Heart right ventricle (tissue), 16 donors: Measurements from ENCODE around the gene NANOS1. TPM values are rescaled to one million over a fixed set of nuclear protein-coding genes. Genes with fewer than 3 reads are reported as not detected.

ENCODE experiments used
- ATAC-seq, 8 donors: fragments of 200-7000 bp; cut with Tn5 transposase; one replicate each; pipeline ENCODE4 v1.9.1; 2020; ENCODE audit warnings: mild to moderate bottlenecking in 8 of 8, moderate library complexity in 8 of 8, moderate number of reproducible peaks in 1 of 8
- DNase-seq, 2 donors: peaks; one replicate each; pipeline ENCODE4 v3.0.0-alpha.2; 2020
- H3K27ac ChIP-seq, 10 donors: fragments of 200-600 bp; sonication (generic) in 2 of 10; one replicate each; pipeline versions ENCODE4 v1.5.0 to v1.8.0; 2020 to 2022; ENCODE audit warnings: mild to moderate bottlenecking in 3 of 10
- H3K27me3 ChIP-seq, 7 donors: fragments of 200-600 bp; one replicate each; pipeline ENCODE4 v1.8.0; 2021 to 2022; ENCODE audit warnings: mild to moderate bottlenecking in 2 of 7
- H3K36me3 ChIP-seq, 9 donors: fragments of 200-600 bp; sonication (generic) in 1 of 9; one replicate each; pipeline versions ENCODE4 v1.5.0 to v1.8.0; 2020 to 2022; ENCODE audit warnings: mild to moderate bottlenecking in 2 of 9
- H3K4me1 ChIP-seq, 9 donors: fragments of 200-600 bp; sonication (generic) in 1 of 9; one replicate each; pipeline versions ENCODE4 v1.5.0 to v1.8.0; 2020 to 2022; ENCODE audit warnings: mild to moderate bottlenecking in 4 of 9
- H3K4me3 ChIP-seq, 10 donors: fragments of 200-600 bp; sonication (generic) in 2 of 10; one replicate each; pipeline versions ENCODE4 v1.5.0 to v1.8.0; 2020 to 2022; ENCODE audit warnings: mild to moderate bottlenecking in 7 of 10, moderate library complexity in 2 of 10
- H3K9me3 ChIP-seq, 11 donors: fragments of 200-600 bp in 10 of 11; sonication (generic) in 2 of 11; one replicate each; pipeline versions ENCODE4 v1.5.0 to v1.8.0; 2013 to 2022; ENCODE audit warnings: mild to moderate bottlenecking in 2 of 11, control low read depth in 1 of 11, moderate library complexity in 1 of 11
- CTCF ChIP-seq, 9 donors: fragments of 200-600 bp; sonication (generic) in 2 of 9; IDR thresholded peaks; one replicate each; pipeline versions ENCODE4 v1.5.0 to v1.8.0; 2021 to 2022; ENCODE audit warnings: antibody characterized with exemption in 9 of 9, mild to moderate bottlenecking in 5 of 9, moderate library complexity in 1 of 9
- WGBS, 2 donors: extraction: QIAGEN DNeasy Blood & Tissue Kit; methylation state at CpG; one replicate each; pipeline ENCODE4 v1.1.7; 2013; ENCODE audit warnings: inconsistent platforms in 1 of 2; 5-methylcytosine and 5-hydroxymethylcytosine counted together
- intact Hi-C, 10 donors: fragments of 100-400 bp; cut with DNase I; formaldehyde crosslinking; loops; one replicate each; pipeline versions ENCODE4 v1.11.1 to v1.14.2; 2022
- polyA plus RNA-seq, 2 donors: library from polyadenylated mRNA; stranded (reverse); fragments of 200-250 nt; gene quantifications; one replicate each; pipeline ENCODE4 v1.2.3, GENCODE V29; 2013
- total RNA-seq, 10 donors: library from RNA; stranded (reverse); fragmentation: NEBNext Ultra II Directional in 3 of 10; extraction: Animal tissue kit (Norgen Biotek cat#: 25700) in 3 of 10; gene quantifications; one replicate each; pipeline versions ENCODE4 v1.2.1 to v1.2.4, GENCODE V29; 2021 to 2023
- donor health status: Arrhythmogenic right ventricular cardiomyopathy.
- donor health status: ischemic (EF 13 %, LVEDD 7.1; RV severe dilation, severe dysfunction).
- donor health status: healthy with polysubstance abuse.
- donor health status: DM: no; HTN: yes; CAD: no.
- donor health status: DM: no; HTN: no; CAD: no.
- donor health status: ischemic (EF 25% LVEDD 6.9; RV normal size, moderate dysfunction).
- donor health status: ischemic (EF 25% LVEDD 5.7; RV mildly dilated, moderate dysfunction).
- donor health status: healthy.
- donor health status: DM: yes; HTN: yes; CAD: no.
- donor health status: Ischemic cardiomyopathy.
- donor health status: ischemic (EF 35%, LVEDD 5.7; RV mildly dilated, moderate dysfunction).
- donor health status: nonischemic (EF 11% LVEDD 7.7; RV severe dilation, severe dysfunction).
- donor health status: DM: yes; HTN: yes; CAD: no.
- donor health status: PGD.
- donor health status: ischemic (EF 29% LVEDD 5.4; RV normal size, mild dysfunction).
- donor health status: nonischemic (EF 23%, LVEDD 6.1; RV moderate dilation, normal function).

The NANOS1 gene
- total and polyA plus RNA-seq, 12 donors = 2.9 to 26.1 (median 7.3) TPM

- Histone ChIP-seq H3K27ac (no peak overlapping the region), H3K4me1 (no peaks in the 10 kb centered on the region), H3K4me3 (no peak overlapping the region), H3K9me3 (no peaks in the 10 kb centered on the region), H3K27me3 (no peaks in the 10 kb centered on the region), H3K36me3 (peaks cover 0 to 100% (median 93%) of the 10 kb centered on the region in 9 donors)
- intact Hi-C loops = no loop called here
- ATAC-seq (no peak), DNase-seq (no peak)
- TF ChIP-seq CTCF (IDR thresholded peaks at IDR 0.05) = no peak
- 95% methylated on average over 7 of the region's 7 CpGs for WGBS, 2 donors
Observed at GRCh38 chr10:119045561-119045960, 16.0 kb downstream of the NANOS1 start.

- Histone ChIP-seq H3K27me3 (no peaks in the 10 kb centered on the region), H3K27ac (no peak overlapping the region), H3K9me3 (no peaks in the 10 kb centered on the region), H3K36me3 (peaks cover 0 to 100% (median 83%) of the 10 kb centered on the region in 9 donors), H3K4me3 (no peak overlapping the region), H3K4me1 (no peaks in the 10 kb centered on the region)
- no peak for DNase-seq
- WGBS, 2 donors = 95 to 97% methylated on average over 5 of the region's 5 CpGs
- intact Hi-C loops = no loop called here
- ATAC-seq = no peak
- no peak for TF ChIP-seq CTCF (IDR thresholded peaks at IDR 0.05)
Observed at GRCh38 chr10:119049361-119049760, 19.8 kb downstream of the NANOS1 start.

- H3K9me3 ChIP-seq = no peaks in the 10 kb centered on the region
- H3K36me3 ChIP-seq = peaks cover 0 to 100% (median 83%) of the 10 kb centered on the region in 9 donors
- intact Hi-C loops = no loop called here
- no peak overlapping the region for H3K27ac ChIP-seq
- H3K4me3 ChIP-seq = no peak overlapping the region
- H3K4me1 ChIP-seq = no peaks in the 10 kb centered on the region
- DNase-seq (no peak), ATAC-seq (no peak)
- 96 to 98% methylated on average over 14 of the region's 14 CpGs for WGBS, 2 donors
- no peaks in the 10 kb centered on the region for H3K27me3 ChIP-seq
- no peak for TF ChIP-seq CTCF (IDR thresholded peaks at IDR 0.05)
Observed at GRCh38 chr10:119049777-119050176, 20.3 kb downstream of the NANOS1 start.

- peaks cover 0 to 100% (median 79%) of the 10 kb centered on the region in 9 donors for H3K36me3 ChIP-seq
- no peak overlapping the region for H3K27ac ChIP-seq
- H3K4me1 ChIP-seq = no peaks in the 10 kb centered on the region
- H3K9me3 ChIP-seq = no peaks in the 10 kb centered on the region
- DNase-seq (no peak), ATAC-seq (no peak)
- intact Hi-C loops = no loop called here
- WGBS, 2 donors = 88 to 91% methylated on average over 3 of the region's 3 CpGs
- TF ChIP-seq CTCF (IDR thresholded peaks at IDR 0.05) = no peak
- no peak overlapping the region for H3K4me3 ChIP-seq
- H3K27me3 ChIP-seq = no peaks in the 10 kb centered on the region
Observed at GRCh38 chr10:119051775-119052174, 22.3 kb downstream of the NANOS1 start.
